ENCODE measurements around the gene SINHCAF.

Gene SINHCAF

DNA sequence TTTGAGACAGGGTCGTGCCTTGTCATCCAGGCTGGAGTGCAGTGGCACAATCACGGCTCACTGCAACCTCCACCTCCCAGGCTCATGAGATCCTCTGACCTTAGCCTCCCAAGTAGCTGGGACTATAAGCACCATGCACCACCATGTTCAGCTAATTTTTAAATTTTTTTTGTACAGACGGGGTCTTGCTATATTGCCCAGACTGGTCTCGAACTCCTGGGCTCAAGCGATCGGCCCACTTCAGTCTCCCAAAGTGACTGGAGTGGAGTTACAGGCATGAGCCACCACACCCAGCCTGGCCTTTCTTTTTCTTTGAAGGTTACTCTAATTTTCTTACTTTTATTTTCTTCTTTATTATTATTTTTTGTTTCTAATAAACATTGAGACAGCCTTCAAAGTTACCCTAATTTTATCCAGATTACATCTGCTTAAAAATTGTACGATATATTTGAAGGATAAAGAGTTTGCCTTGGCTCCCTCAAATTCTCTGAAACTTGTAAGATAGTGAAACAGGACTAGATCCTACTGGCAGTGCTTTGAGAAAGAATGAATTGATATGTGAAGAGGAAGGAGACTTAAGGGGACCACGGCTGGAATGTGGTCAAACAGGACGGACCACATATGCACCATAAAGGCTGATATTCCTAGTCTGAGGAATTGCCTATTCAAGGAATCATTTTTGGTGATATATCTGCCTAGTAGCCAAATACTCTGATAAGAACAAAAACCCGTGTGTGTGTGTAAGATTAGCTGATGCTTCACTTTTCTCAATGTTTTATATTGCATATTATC lies 14.1 kb upstream of the SINHCAF start:
- Histone ChIP-seq H3K4me3 (no peak overlapping the region), H3K27ac (no peak overlapping the region)

DNA sequence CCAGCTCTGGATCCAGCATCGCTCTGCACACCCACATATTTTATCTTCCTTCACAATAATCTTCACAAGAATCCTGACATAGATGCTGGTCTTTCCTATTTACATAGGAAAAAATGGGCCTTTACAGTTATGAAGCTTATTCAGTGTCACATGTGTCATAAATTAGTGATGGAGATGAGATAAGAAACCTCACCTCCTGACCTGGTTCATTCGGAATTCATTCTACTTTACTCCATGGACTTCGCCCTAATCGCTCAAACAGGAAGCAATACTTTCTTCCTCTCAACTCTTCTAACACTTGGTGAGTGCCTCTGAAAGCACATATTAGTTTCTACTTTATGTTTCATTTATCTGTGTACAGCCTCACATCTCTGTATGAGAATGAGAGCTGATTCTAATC lies 12.0 kb upstream of the SINHCAF start:
- Histone ChIP-seq H3K4me3 (no peak overlapping the region), H3K27ac (no peak overlapping the region)

- Histone ChIP-seq H3K27ac (no peak overlapping the region), H3K4me3 (no peak overlapping the region)
Measured at GRCh38 chr12:31331242-31331641, 5.3 kb upstream of the SINHCAF start.

DNA sequence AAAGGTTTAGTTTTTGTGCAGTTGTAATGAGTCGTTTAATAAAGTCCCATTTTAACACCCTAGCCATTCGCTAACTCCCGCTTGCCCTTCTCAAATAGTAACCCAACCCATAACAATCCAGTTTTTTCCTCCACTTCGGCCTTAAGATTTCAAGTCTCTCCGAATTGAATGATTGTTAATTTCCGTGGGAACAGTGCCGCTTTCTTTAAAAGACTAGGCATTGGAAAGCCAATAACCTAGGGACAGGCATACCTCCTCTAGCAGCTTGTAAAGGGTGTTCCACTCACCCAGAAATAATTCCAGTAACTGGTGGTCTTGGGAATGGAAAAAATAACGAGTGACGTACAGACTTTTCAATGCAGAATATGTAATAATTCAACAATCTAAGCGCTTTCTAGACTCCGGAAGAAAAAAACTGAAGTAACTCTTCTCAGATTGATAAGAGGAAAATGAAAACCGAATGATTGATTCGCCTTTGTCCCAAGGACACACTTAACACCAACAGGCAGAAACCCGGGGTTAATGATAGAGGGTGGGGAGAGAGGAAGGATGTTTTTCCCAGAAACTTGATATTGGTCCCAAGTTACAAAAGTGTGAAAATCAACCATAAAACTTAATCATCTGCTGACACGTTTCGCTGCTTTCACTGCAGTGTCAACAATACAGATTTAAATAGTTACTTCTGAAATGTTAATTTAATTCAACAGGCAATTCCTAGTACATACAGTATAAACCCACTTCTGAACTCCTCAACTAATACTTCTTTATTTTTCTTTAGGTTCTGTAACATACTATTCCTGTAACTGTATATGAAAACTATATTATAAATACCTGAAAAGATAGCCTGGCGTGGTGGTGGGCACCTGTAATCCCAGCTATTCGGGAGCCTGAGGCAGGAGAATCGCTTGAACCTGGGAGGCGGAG lies 1.0 kb upstream of the SINHCAF start:
- Histone ChIP-seq H3K4me3 (peak overlapping the region; percentile 62 to 84 (median 78)), H3K27ac (peak overlapping the region in 13 of 21 experiments; percentile 22 to 93 (median 72))

DNA sequence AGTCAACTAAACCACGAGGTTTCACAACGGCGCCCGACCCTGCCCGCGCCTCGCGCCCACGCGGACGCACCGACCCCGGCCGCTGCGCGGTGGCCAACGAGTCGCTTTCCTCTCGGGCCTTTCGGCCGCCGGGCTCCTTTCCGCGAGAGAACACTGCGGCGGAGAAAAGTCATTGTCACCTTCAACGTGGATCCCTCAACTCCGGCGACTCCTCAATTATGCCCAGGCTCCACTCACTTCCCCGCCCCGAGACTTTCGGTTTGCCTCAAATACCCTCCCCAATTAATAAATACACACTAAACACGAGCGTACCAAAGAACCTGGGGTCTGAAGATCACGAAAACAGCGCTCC lies 450 bp downstream of the SINHCAF start:
- peak overlapping the region; percentile 57 to 96 (median 89) for H3K27ac ChIP-seq
- peak overlapping the region; percentile 62 to 84 (median 78) for H3K4me3 ChIP-seq

DNA sequence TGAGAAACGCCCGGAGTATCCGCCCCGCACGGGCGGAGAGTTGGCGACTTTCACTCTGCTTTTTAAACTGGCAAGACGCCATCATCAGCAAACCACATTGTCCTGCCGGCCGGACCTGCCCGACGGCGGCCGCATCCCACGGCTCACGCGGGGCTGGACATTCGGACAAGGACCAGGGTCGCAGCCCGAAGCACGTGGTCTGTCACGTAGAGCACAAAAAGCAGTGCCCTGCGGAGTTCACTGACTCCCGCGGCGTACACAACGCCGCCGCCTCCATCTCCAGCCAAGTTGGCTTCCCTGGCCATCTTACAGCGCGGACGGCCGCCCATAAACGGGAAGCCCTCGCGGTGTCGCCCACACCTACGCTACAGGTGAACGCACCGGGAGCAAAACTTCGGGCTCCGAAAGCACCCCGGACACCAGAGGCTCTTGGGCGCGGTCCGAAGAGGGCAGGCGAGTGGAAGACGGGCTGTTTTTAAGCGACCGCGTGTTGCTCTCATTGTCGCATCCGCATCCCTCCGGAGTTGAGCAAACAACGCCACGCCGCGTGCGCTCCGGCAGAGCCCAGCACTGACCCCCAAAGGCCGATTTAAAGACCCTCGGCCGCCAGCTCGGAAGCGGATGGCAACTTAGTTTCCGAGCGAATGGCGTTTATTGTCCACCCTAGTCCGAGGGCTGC lies 966 bp downstream of the SINHCAF start:
- H3K4me3 ChIP-seq, result peak overlapping the region; percentile 62 to 84 (median 78)
- H3K27ac ChIP-seq, result peak overlapping the region; percentile 57 to 96 (median 89)

DNA sequence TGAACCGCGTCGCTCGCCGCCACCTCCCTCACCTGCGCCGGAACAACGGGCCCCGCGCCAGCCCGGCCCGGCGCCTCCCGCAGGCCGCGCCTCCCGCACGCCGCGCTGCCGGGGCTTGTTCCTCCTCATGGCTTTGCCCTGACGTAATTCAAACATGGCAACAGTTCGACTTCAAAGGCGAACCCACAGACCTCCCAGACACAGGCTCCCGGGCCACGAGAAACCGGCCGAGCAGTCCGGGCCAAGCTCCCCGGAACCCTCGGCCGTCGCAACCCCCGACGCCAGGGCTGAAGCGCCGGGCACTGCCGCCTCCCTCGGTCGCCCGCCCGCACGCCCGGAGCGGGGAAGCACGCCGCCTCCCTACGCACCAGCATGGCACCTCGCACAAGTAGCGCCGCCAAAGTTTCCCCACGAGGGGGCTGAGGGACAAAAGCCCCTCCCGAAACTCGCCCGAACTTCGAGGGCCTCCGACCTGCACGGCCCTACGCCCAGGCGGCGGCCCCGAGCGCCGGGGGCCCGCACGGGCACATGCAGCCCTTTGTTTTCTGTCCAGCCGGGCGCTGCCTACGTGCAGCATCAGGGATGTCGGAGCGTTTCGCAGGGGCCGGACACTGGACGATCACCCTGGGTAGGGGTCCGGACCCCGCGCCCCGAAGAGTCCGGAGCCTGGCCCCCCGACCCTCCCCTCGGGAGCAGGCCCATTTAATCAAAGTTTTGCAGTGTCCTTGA lies 1.7 kb downstream of the SINHCAF start:
- Histone ChIP-seq H3K27ac (peak overlapping the region; percentile 57 to 96 (median 89)), H3K4me3 (peak overlapping the region; percentile 62 to 84 (median 78))

DNA sequence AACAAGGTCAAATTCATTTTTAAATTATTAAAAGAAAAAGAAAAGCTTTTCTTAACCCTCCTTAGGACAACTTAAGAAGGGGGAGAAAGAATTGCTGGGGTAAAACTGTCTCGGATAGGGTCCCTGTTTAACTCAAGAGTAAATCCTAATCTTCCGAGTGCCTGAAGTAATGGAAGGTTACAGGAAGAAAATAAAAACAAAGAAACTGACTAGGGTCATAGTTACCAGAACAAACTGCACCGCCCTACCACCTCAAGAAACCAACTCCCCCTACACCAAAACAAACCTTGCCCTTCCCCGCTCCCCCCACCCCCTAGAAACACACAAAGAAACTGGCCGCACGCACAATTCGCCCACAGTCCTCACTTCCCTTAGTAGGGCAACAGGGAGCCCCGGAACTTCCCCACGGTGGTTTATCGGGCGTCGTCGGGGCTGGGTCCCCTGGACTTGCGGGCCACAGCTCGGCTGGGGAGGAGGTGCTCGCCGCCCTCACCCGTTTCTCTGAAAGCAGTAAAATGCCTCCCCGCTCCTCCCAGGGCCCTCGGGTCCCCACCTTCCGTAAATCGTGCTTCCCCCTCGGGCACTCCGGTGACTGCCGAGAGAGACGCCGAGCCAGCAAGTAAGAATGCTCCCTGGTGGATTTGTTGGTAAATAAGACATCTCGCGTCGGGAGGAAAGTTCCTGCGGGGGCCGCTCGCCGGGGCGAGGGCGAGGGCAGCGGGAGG lies 2.4 kb downstream of the SINHCAF start:
- Histone ChIP-seq H3K27ac (peak overlapping the region; percentile 57 to 96 (median 89)), H3K4me3 (peak overlapping the region; percentile 62 to 84 (median 78))

- peak overlapping the region in 8 of 21 experiments; percentile 21 to 95 (median 90) for H3K27ac ChIP-seq
- H3K4me3 ChIP-seq, result peak overlapping the region in 6 of 7 experiments; percentile 62 to 82 (median 75)
Measured at GRCh38 chr12:31322801-31323207, 3.1 kb downstream of the SINHCAF start.

- no peak overlapping the region for H3K4me3 ChIP-seq
- no peak overlapping the region for H3K27ac ChIP-seq
Measured at GRCh38 chr12:31321897-31322228, 4.1 kb downstream of the SINHCAF start.

GRCh38 chr12:31321186-31321896 lies 4.6 kb downstream of the SINHCAF start:
- Histone ChIP-seq H3K27ac (no peak overlapping the region), H3K4me3 (no peak overlapping the region)

- Histone ChIP-seq H3K4me3 (no peak overlapping the region), H3K27ac (no peak overlapping the region)
Measured at GRCh38 chr12:31318657-31319269, 7.2 kb downstream of the SINHCAF start.

DNA sequence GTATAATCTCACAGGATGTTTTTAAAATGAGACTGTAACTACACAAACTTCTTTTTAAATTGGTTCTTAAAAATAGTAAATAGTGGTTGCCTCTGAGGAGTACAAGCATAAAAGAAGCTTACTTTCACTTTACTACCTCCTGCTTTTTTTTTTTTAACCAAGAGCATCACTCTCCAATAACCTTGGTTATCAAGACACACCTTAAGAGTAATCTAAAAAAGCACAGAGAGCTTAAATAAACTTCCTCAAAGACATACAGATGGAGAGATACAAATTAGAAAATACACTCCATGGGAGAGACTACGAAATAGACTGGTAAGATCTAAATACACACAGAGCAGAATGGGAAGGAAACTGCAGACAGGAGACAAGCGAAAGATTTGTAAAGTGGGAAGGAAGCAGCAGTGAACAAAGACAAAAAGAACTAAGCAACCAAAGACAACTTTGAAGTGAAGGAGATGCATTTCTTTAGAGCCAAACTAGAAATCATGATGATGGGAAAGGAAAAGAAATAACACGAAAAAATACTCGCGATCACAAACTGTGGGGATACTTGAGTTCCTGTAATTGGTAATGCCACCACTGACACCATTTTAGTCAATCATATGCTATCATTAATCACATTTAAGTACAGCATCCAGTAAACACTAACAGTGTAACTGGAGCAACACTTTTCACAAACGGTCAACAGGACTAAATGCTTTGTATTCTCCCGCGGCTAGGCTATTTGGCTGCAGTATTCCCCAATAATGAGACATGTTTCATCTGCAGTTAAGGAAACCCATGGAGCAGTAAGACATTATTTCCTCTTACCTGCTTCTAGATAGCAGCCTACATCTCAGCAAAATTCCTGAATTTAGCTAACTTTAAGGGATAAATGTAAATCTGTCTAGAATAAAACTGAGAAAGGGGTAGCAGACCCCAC lies 8.2 kb downstream of the SINHCAF start:
- Histone ChIP-seq H3K27ac (peak overlapping the region in 12 of 21 experiments; percentile 1 to 77 (median 29)), H3K4me3 (peak overlapping the region in 3 of 7 experiments; percentile 7 to 17 (median 15))

- H3K4me3 ChIP-seq, result peak overlapping the region in 1 of 7 experiments; percentile 15
- H3K27ac ChIP-seq, result peak overlapping the region in 7 of 21 experiments; percentile 1 to 77 (median 51)
Measured at GRCh38 chr12:31316891-31317290, 9.1 kb downstream of the SINHCAF start.

- no peak overlapping the region for H3K27ac ChIP-seq
Measured at GRCh38 chr12:31315784-31316465, 10.0 kb downstream of the SINHCAF start.

More at GRCh38 chr12:31315784-31316465, 10.0 kb downstream of the SINHCAF start:
- no peak overlapping the region for H3K4me3 ChIP-seq
